Activated gamma-delta T cell treated with anti-CD3 and anti-CD28 coated beads, Interleukin-2, amount 50 U/mL, for 16 hours (primary cell): Measurements from ENCODE around the gene ZSCAN29.
A peak's percentile ranks its signal among the peaks of the same experiment; 100 is the strongest.

ENCODE experiments used
- DNase-seq: peaks from one replicate; pipeline ENCODE4 v3.0.0-alpha.2; 2020; ENCODE audit warnings: low read depth

Gene ZSCAN29

DNA sequence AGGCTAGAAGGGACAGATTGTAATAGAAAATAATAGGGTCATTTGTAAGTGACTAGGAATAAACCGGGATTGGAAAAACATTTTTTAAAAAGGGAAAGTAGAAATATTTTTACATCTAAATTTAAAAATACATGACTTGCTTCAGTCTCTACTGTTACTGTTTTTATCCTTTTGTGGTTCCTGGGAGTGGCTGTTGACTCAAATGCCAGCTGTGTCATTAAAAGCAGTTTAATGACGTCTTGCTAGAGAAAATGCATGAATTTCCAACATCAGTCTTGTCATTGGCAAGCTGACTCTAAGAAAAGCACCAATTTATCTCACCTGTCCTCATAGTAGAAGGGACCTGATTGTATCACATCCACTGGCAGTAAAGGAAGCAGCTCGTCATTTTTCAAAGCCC is 23.7 kb downstream of the ZSCAN29 start:
- DNase-seq, result no peak

DNA sequence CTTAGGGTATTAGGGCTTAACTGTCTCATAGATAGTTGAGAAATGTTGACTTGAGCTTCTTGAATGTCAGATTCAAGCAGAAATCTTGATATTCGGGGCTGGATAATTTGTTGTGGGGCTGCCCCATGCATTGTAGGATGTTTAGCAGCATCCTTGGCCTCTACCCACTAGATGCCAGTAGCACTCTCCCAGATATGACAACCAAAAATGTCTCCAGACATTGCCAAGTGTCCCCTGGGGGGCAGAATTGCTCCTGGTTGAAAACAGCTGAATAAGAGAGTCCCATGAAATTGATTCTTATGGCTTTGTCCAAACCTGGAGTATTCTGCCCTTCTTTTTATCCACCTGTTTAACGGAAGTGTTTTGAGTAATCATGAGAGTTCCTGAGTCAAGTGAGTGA is 24.5 kb downstream of the ZSCAN29 start:
- no peak for DNase-seq

DNA sequence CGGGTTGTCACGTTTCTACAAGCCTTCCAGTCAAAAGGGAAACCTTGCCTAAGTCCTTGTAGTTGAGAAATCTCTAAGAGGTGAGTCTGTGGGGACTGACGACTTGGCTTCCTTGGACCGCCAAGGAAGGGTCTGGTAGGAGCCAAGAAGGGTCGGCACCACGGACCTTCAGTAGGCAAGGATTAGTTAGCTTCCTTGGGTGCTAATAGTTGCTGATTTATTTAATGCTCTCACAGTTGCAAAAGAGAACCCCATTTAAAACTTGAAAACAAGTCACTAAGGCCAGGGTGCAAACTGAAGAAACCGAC is 40.1 kb downstream of the ZSCAN29 start:
- DNase-seq, result no peak

DNA sequence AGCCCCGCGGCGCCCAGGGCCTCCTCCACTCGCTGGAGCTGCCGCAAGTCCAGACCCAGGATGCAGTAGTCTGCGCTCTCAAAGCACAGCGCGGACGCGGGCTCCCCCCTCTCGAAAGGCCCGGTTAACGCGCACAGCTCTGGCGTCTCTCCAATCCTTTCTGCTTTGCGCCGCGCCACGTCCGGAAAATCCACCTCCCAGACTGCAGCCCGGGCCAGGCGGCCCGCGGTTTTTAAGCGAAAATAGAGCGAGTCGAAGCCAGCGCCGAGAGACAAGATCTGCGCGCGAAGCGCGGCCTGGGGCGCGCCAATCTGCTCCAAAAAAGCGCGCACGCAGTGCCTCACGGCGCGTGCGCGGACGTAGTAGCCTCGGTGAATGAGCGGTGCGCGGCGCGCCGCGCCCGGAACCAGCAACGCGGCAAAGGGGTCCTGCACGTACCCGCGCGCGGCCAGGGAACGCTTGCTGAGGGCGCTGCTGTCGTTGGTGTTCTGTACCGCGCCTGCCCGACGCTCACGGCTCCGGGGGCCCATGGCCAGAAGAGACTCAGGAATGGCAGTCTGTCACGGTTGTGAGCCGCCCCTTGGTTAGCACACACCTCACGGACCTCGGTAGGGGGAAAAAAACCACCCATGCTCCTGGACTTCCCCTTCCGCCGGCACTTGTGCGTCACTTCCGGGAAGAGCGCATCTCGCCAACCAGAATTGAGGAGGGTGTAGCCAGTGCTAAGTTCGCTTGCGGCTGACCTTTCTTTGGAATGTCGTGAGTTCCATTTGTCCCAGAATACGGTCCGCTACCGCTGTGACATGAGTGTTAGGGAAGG is 40.7 kb downstream of the ZSCAN29 start, which contains the start of gene LCMT2:
LCMT2 (minus strand) TSS at position 614 of the 820 bp plus-strand sequence; CDS start at position 530, 84 bp downstream.
- DNase-seq, result peak; percentile 86

DNA sequence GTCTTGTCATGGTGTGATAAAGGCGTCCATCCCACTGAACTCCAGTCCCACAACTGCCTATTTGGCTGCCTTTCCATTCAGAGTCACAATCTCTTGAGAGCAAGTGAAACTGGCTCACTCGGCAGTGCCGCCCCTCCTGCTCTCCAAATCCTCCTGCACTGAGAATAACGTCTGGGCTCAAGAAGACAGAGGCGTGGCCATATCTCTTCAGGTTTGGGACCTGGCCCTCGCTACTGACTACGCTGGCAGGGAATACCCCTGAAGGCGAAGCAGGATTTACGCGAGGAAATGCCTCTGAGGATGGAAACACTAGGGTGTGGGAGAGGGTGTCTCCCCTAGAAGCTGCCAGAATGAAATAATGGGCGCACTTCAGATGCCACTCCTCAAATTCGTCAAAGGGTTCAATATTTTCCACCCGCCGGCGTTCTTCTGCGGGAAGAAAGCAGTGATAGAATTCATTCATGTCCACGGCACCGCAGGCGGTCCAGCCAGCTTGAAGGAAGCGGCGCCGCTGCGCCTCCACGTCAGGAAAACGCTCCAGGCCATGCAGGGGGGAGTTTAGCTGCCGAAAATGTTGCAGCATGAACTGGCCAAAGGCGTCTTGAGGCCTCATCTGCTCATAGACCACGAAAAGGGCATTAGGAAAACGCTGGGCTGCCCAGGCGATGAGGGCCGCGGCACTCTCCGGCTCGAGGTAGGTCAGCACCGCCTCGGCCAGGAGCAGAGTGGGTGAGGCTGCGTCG is 41.5 kb downstream of the ZSCAN29 start:
- no peak for DNase-seq

DNA sequence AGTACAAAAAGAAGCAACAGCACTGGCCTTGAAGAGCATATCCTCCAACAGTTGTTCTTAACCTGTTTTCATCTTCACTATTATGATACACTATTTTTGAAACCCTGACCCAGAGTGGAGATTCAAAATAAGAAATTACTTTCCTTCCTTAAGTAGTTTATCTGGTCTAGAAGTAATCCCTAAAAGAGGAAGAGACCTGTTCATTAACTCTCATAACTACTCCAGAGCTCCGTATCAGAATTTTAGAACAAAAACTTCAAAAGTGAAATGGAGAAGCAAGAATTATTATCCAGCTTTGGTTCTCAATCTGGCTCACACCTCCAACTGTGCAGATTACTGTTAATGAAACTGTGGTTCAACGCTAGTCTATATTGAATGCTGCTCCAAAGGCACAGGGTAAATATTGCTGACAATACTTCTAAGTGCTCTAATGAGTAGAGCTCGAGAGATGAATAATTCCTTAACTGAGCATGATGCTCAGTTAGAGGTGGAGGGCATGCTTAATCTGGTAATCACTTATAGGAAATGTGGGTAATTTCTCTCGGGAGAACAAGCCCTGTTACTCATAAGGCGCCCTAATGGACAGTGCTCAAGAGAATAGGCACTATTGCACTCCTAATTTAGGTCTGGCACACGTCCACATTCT is 45.7 kb downstream of the ZSCAN29 start:
- no peak for DNase-seq

DNA sequence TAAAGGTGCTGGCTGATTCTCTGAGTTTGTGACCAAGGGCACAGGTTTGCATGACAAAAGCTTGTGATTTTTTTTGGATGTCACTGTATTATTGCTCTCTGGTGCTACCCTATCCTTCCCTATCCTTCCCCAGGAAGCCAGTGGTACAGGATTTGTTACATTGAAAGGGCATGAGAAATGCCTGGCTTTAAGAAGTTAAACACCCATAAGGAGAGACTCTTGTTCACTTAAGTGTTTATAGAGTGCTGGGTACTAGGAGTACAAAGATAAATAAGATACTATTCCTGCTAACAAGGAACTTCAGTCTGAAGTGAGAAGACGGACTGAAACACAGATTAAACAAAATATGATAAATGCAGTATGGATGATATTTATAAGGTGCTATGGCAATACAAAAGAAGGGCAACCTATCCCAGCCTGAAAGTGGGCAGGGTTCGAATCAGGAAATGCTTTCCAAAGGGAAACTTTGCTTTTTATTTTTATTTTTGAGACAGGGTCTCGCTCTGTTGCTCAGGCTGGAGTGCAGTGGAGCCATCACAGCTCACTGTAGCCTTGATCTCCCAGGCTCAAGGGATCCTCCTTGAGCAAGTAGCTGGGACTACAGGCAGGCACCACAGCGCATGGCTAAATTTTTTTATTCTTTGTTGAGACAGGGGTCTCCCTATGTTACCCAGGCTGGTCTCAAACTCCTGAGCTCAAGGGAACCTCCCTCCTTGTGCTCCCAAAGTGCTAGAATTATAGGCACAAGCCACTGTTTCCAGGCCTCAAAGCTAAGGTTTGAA is 51.7 kb downstream of the ZSCAN29 start:
- DNase-seq, result no peak

DNA sequence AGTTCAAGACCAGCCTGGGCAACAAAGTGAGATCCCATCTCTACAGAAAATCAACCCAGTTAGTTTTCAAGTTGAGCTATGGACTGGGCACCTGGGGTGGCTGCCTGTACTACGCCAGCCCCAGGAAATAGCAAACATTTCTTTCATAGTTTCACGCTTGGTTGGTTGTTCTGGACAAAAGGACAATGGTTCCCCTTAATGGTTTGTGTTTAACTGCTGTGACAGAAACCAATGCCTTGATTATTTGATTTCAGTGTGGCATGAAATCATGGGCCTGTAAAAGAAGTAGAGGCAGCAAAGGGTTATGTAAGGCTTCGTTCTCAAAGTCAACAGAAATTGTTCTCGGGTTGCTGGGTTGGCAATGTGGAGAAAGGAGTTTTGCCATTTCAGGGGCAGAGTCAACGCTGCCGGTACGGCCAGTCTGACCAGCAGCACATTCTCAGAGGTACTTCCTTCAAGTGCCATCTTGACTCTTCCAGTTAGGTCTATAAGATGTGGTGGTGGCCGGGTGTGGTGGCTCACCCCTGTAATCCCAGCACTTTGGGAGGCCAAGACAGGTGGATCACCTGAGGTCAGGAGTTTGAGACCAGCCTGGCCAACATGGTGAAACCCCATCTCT is 53.2 kb downstream of the ZSCAN29 start:
- DNase-seq, result no peak

DNA sequence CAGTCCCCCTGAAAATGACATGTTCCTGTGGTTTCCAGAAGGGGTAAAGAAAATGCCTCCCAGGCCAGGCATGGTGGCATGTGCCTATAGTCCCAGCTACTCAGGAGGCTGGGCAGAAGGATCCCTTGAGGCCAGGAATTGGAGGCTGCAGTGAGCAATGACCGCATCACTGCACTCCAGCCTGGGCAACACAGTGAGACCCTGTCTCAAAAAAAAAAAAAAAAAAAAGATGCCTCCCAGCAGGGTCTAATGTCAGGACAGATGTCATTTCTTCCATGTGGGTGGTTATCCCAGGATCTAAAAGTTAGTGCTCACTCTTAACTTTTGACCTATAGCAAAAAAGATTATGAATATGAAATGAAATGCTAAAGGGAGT is 53.9 kb downstream of the ZSCAN29 start:
- no peak for DNase-seq

DNA sequence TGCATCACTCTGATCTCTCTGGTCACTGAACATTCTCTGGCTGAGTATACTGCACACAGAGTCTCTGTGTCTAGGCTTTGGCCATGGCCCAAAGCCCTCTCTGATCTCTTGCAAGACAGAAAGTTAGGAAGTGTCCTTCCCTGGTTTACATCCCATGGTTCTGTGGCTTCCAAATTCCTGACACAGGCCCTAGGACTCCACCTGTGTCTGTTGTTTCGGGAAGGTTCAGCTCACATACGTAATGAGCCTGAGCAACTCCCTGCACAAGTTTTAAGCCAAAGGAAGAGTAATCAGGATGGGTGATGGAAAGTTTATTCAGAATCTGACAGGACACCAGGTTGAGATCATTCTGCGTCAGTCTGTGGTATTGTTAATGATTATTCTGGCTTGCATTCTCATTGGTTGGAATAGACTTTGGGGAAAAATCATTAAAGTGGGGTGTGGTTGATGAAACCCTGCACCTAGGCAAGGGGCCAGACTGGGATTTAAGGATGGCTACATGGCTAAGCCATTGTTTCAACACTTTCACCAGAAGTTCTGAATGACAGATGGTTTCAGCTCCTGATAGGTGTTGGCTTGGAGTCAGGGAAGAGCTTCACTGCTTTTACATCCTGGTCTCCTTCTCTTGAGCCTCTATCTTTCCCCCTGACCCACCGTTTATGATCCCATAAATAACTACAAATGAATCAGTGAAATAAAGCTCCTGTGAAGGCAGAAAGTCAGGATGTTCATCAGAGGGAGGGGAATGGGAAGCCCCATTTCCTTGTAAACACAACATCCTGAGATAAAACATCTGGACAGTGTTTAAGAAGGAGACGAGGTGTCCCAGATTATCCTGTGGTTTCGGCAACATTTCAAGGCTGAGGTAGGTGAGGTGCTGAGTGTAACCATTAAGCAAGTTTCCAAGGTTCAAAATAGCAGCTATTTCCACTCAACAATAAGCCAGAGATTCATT is 54.5 kb downstream of the ZSCAN29 start:
- no peak for DNase-seq

DNA sequence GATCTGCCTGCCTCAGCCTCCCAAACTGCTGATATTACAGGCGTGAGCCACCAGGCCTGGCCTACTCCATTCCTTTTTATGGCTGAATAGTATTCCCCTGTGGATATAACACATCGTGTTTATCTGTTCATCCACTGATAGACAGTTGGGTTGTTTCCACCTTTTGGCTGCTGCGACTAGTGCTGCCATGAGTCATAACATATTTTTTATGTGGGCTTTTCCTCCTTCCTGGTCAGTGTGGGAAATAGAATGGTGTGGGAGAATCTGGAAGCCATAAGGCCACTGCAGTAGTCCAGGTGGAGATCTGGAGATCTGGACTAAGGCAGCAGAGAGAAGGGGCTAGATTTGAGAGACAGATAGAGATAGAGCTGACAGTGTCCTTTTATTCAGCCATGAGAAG is 56.7 kb downstream of the ZSCAN29 start:
- no peak for DNase-seq

DNA sequence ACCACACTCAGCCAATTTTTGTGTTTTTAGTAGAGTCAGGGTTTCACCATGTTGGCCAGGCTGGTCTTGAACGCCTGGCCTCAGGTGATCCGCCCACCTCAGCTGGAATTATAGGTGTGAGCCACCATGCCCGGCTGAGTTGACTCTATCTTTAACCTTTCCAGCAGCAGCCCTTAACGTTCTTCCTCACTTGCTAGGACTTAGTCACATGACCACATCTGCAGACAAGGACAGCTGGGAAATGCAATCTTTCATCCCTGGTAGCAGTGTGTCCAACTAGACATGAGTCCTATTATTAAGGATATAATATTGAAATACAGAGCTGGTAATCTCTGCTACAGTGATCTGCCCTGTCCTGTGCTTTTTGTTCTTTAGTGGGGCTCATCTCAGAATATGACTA is 58.5 kb downstream of the ZSCAN29 start:
- no peak for DNase-seq
